ENCODE measurements around the gene PPFIBP1.

DNA sequence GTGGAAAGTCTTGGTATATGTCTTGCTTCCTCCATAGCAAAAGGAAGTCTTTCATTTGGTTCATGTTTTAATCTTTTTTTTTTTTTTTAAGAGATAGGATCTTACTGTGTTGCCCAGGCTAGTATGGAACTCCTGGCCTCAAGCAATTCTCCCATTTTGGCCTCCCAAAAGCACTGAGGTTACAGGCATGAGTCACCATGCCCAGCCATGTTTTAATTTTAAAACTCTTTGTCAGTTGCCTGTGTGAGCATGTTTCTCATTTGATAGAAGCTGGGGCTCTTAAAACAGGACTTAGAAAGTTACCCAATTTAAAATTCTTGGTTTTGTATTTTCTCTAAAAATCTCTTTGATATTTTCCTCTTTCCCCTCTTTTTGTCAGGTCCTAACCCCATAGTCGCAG, 127.2 kb downstream of the PPFIBP1 start:
- TF ChIP-seq, protein P1, sequence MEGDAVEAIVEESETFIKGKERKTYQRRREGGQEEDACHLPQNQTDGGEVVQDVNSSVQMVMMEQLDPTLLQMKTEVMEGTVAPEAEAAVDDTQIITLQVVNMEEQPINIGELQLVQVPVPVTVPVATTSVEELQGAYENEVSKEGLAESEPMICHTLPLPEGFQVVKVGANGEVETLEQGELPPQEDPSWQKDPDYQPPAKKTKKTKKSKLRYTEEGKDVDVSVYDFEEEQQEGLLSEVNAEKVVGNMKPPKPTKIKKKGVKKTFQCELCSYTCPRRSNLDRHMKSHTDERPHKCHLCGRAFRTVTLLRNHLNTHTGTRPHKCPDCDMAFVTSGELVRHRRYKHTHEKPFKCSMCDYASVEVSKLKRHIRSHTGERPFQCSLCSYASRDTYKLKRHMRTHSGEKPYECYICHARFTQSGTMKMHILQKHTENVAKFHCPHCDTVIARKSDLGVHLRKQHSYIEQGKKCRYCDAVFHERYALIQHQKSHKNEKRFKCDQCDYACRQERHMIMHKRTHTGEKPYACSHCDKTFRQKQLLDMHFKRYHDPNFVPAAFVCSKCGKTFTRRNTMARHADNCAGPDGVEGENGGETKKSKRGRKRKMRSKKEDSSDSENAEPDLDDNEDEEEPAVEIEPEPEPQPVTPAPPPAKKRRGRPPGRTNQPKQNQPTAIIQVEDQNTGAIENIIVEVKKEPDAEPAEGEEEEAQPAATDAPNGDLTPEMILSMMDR (conservative IDR thresholded peaks at IDR 0.05; ENCODE audit: low read depth, low read length) = no peak
- TF ChIP-seq SMC3 (IDR thresholded peaks at IDR 0.05; ENCODE audit: low read depth, low read length) (no peak), FOS (IDR thresholded peaks at IDR 0.05; ENCODE audit: low read depth, low read length) (no peak), POLR2A (IDR thresholded peaks at IDR 0.05; ENCODE audit: low read depth, low read length) (no peak), MXI1 (IDR thresholded peaks at IDR 0.05; ENCODE audit: borderline replicate concordance, low read depth, low read length) (no peak), BHLHE40 (IDR thresholded peaks at IDR 0.05; ENCODE audit: low read depth, low read length) (no peak), RFX5 (IDR thresholded peaks at IDR 0.05; ENCODE audit: low read depth, low read length) (no peak), CEBPB (IDR thresholded peaks at IDR 0.05; ENCODE audit: low read depth, low read length) (no peak)
- TF ChIP-seq, protein P2, sequence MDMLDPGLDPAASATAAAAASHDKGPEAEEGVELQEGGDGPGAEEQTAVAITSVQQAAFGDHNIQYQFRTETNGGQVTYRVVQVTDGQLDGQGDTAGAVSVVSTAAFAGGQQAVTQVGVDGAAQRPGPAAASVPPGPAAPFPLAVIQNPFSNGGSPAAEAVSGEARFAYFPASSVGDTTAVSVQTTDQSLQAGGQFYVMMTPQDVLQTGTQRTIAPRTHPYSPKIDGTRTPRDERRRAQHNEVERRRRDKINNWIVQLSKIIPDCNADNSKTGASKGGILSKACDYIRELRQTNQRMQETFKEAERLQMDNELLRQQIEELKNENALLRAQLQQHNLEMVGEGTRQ (IDR thresholded peaks at IDR 0.05; ENCODE audit: low read depth, low read length) = no peak

All from IMR-90 (cell line).